OCI-LY1 (cell line): ENCODE measurements around the gene GABBR1.

Experiments used
- H2AFZ ChIP-seq: fragments of 200-600 bp; sonication (generic), shearing (Covaris generic); 2 replicates; pipeline ENCODE4 v1.6.0; 2014; ENCODE audit warnings: antibody characterized with exemption, mild to moderate bottlenecking, low read length
- H3F3A ChIP-seq: fragments of 200-600 bp; sonication (generic), shearing (Covaris generic); 2 replicates; pipeline ENCODE4 v1.6.0; 2014; ENCODE audit warnings: mild to moderate bottlenecking, antibody characterized with exemption, low read length, moderate library complexity; ENCODE audit not compliant: insufficient read depth
- H3K27ac ChIP-seq: fragments of 200-600 bp; sonication (generic); 2 replicates; pipeline ENCODE4 v1.5.1; 2014; ENCODE audit warnings: low read length, mixed run types, mild to moderate bottlenecking, low read depth; ENCODE audit not compliant: poor library complexity, severe bottlenecking
- H3K27me3 ChIP-seq: fragments of 200-600 bp; sonication (generic); 2 replicates; pipeline ENCODE4 v1.6.0; 2014; ENCODE audit warnings: antibody characterized with exemption, mild to moderate bottlenecking, low read length, moderate library complexity; ENCODE audit not compliant: insufficient read depth
- H3K36me3 ChIP-seq: fragments of 200-600 bp; sonication (generic); 2 replicates; pipeline ENCODE4 v1.6.1; 2014; ENCODE audit warnings: mild to moderate bottlenecking, antibody characterized with exemption, low read length, moderate library complexity, mixed read lengths; ENCODE audit not compliant: insufficient read depth
- H3K4me1 ChIP-seq: fragments of 200-600 bp; sonication (generic); 2 replicates; pipeline ENCODE4 v1.5.1; 2014; ENCODE audit warnings: mild to moderate bottlenecking, low read length, moderate library complexity; ENCODE audit not compliant: insufficient read depth, severe bottlenecking
- H3K4me2 ChIP-seq: fragments of 200-600 bp; sonication (generic), shearing (Covaris generic); 2 replicates; pipeline ENCODE4 v1.6.1; 2014; ENCODE audit warnings: low read length
- H3K4me3 ChIP-seq: fragments of 200-600 bp; sonication (generic); 2 replicates; pipeline ENCODE4 v1.5.1; 2014; ENCODE audit warnings: low read length, low read depth, mild to moderate bottlenecking, mixed read lengths; ENCODE audit not compliant: poor library complexity, severe bottlenecking
- H3K79me2 ChIP-seq: fragments of 200-600 bp; shearing (Covaris generic); 2 replicates; pipeline ENCODE4 v1.6.1; 2016; ENCODE audit warnings: mixed run types, low read length, mixed read lengths; ENCODE audit not compliant: insufficient read depth
- H3K9ac ChIP-seq: fragments of 200-600 bp; sonication (generic), shearing (Covaris generic); 2 replicates; pipeline ENCODE4 v1.6.1; 2014; ENCODE audit warnings: mild to moderate bottlenecking, low read length, mixed read lengths
- H3K9me2 ChIP-seq: fragments of 200-600 bp; sonication (generic), shearing (Covaris generic); 2 replicates; pipeline ENCODE4 v1.6.1; 2014; ENCODE audit warnings: low read depth, mild to moderate bottlenecking, low read length, mixed read lengths
- H3K9me3 ChIP-seq: fragments of 200-600 bp; shearing (Covaris generic); 2 replicates; pipeline ENCODE4 v1.6.1; 2014; ENCODE audit warnings: low read length, mixed read lengths
- H4K20me1 ChIP-seq: fragments of 200-600 bp; sonication (generic), shearing (Covaris generic); 2 replicates; pipeline ENCODE4 v1.6.0; 2016; ENCODE audit warnings: mild to moderate bottlenecking, low read length; ENCODE audit not compliant: insufficient read depth
- EZH2 ChIP-seq: fragments of 200-600 bp; sonication (generic), shearing (Covaris generic); IDR thresholded peaks from 2 replicates; pipeline ENCODE4 v1.8.0; 2017; ENCODE audit warnings: borderline replicate concordance, mixed run types, mild to moderate bottlenecking, antibody characterized with exemption, low read length, moderate library complexity, mixed read lengths
- TF ChIP-seq, protein P1 (sequence below): fragments of 200-600 bp; sonication (generic), shearing (Covaris generic); IDR thresholded peaks from 2 replicates; pipeline ENCODE4 v1.5.1; 2017; ENCODE audit warnings: mild to moderate bottlenecking, antibody characterized with exemption, low read length, moderate library complexity, mixed read lengths

GABBR1 gene

DNA sequence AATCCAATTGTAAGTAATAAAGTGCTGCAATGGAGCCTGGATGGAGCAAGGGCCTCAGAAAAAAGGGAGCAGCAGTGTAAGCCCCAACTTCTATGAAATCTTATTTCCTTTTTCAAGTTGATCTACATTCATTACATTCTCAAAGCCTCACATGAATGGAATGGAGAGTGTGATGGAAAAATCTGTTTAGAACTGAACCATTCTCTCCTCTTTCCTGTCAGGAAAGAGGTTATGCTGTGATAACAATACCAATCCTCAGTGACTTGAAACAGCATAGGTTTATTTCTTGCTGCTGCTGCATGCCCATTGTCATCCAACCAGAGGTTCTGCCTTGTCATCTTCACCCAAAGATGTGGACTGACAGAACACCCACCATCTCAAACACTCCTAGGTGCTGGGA is 56.9 kb downstream of the GABBR1 start:
- no peak for TF ChIP-seq EZH2
- TF ChIP-seq, protein P1, sequence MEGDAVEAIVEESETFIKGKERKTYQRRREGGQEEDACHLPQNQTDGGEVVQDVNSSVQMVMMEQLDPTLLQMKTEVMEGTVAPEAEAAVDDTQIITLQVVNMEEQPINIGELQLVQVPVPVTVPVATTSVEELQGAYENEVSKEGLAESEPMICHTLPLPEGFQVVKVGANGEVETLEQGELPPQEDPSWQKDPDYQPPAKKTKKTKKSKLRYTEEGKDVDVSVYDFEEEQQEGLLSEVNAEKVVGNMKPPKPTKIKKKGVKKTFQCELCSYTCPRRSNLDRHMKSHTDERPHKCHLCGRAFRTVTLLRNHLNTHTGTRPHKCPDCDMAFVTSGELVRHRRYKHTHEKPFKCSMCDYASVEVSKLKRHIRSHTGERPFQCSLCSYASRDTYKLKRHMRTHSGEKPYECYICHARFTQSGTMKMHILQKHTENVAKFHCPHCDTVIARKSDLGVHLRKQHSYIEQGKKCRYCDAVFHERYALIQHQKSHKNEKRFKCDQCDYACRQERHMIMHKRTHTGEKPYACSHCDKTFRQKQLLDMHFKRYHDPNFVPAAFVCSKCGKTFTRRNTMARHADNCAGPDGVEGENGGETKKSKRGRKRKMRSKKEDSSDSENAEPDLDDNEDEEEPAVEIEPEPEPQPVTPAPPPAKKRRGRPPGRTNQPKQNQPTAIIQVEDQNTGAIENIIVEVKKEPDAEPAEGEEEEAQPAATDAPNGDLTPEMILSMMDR: no peak
- H3K27me3 ChIP-seq: no peaks in the 10 kb centered on the region
- H3K4me3 ChIP-seq: no peak overlapping the region

DNA sequence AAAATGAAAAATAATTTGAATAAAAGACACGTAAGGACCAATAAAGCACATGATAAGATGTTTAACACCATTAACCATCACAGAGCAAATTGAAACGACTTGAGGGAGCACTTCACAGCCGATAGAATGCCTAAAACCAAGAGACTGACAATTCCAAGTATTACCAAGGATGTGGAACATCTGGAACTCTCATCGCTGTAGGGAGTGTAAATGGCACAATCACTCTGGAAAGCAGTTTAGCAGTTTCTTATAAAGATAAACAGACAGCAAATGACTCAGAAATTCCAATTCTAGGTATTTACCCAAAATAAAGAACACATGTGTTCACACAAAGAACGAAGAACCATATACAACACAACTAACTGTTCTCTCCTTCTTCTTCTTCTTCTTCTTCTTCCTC is 65.0 kb downstream of the GABBR1 start:
- Histone ChIP-seq H3K9me3 (no peaks in the 10 kb centered on the region), H3K4me2 (no peak overlapping the region), H3K79me2 (no peaks in the 10 kb centered on the region), H3K4me3 (no peak overlapping the region), H3K36me3 (no peaks in the 10 kb centered on the region), H3K27me3 (no peaks in the 10 kb centered on the region), H2AFZ (no peak overlapping the region), H3K9ac (no peak overlapping the region), H4K20me1 (no peaks in the 10 kb centered on the region), H3F3A (no peaks in the 10 kb centered on the region), H3K9me2 (no peaks in the 10 kb centered on the region), H3K27ac (no peak overlapping the region), H3K4me1 (no peaks in the 10 kb centered on the region)
- TF ChIP-seq, protein P1: no peak
- TF ChIP-seq EZH2: no peak

More for the DNA sequence above, 56.9 kb downstream of the GABBR1 start:
- Histone ChIP-seq H3K36me3 (no peaks in the 10 kb centered on the region), H3K9me3 (no peaks in the 10 kb centered on the region), H3K79me2 (no peaks in the 10 kb centered on the region), H3K9ac (no peak overlapping the region), H3K4me1 (no peaks in the 10 kb centered on the region), H3K4me2 (no peak overlapping the region), H3F3A (no peaks in the 10 kb centered on the region), H4K20me1 (no peaks in the 10 kb centered on the region), H3K9me2 (no peaks in the 10 kb centered on the region), H3K27ac (no peak overlapping the region), H2AFZ (no peak overlapping the region)

DNA sequence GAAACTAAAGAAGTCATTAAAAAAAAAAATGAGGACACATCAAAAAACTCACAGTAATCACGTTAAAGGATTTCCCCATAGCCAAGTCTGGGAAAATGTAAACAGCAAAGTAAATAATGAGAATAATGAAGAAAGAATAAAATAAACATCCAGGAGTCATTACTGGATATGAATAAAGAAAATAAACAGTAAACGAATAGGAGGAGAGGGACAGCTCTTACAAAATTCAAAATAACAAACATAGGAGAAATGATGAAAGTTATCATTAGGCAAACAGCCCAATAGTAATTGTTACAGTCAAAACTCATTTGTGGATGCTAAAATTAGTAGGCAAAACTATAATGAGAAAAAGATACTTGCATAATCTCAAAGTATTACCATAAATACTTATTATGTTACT is 65.4 kb downstream of the GABBR1 start:
- TF ChIP-seq EZH2: no peak
- TF ChIP-seq, protein P1: no peak
- no peak overlapping the region for H3K9ac ChIP-seq
- no peaks in the 10 kb centered on the region for H3K27me3 ChIP-seq
- H2AFZ ChIP-seq: no peak overlapping the region
- H3F3A ChIP-seq: no peaks in the 10 kb centered on the region
- H4K20me1 ChIP-seq: no peaks in the 10 kb centered on the region
- H3K36me3 ChIP-seq: no peaks in the 10 kb centered on the region
- no peak overlapping the region for H3K4me2 ChIP-seq
- H3K79me2 ChIP-seq: no peaks in the 10 kb centered on the region
- no peak overlapping the region for H3K27ac ChIP-seq
- no peaks in the 10 kb centered on the region for H3K9me2 ChIP-seq
- no peaks in the 10 kb centered on the region for H3K4me1 ChIP-seq
- H3K4me3 ChIP-seq: no peak overlapping the region
- no peaks in the 10 kb centered on the region for H3K9me3 ChIP-seq
